ENCODE results near the gene MMP8.
"Not testable (repeated sequence)": the region's sequence is repeated elsewhere in the genome, so short reads cannot be mapped to it uniquely, and the experiment has no call there.

The MMP8 gene

GRCh38 chr11:102724904-102725500, at the start of gene MMP8:
Gene MMP8, minus strand, starts transcription at chr11:102724954. Its CDS starts 99 bp downstream, at chr11:102724855.
- no peak for DNase-seq

- no peak for DNase-seq
Measured at GRCh38 chr11:102773386-102773785, 48.6 kb upstream of the MMP8 start.

- no peak for DNase-seq
Measured at GRCh38 chr11:102771351-102771750, 46.6 kb upstream of the MMP8 start.

GRCh38 chr11:102770191-102770590, 45.4 kb upstream of the MMP8 start:
- no peak for DNase-seq

- no peak for DNase-seq
Measured at GRCh38 chr11:102767800-102768199, 43.0 kb upstream of the MMP8 start.

- DNase-seq: no peak
Measured at GRCh38 chr11:102763440-102763839, 38.7 kb upstream of the MMP8 start.

- DNase-seq: no peak
Measured at GRCh38 chr11:102762361-102762767, 37.6 kb upstream of the MMP8 start.

GRCh38 chr11:102761646-102762238, 37.0 kb upstream of the MMP8 start:
- no peak for DNase-seq

- DNase-seq: no peak
Measured at GRCh38 chr11:102760344-102761035, 35.7 kb upstream of the MMP8 start.

GRCh38 chr11:102757823-102758549, 33.2 kb upstream of the MMP8 start:
- DNase-seq: no peak

GRCh38 chr11:102753267-102753666, 28.5 kb upstream of the MMP8 start:
- no peak for DNase-seq

GRCh38 chr11:102751673-102752072, 26.9 kb upstream of the MMP8 start:
- DNase-seq: no peak

- no peak for DNase-seq
Measured at GRCh38 chr11:102749101-102749722, 24.5 kb upstream of the MMP8 start.

- not testable (repeated sequence) for DNase-seq
Measured at GRCh38 chr11:102746746-102747578, 22.2 kb upstream of the MMP8 start.

GRCh38 chr11:102734650-102735049, 9.9 kb upstream of the MMP8 start:
- no peak for DNase-seq

GRCh38 chr11:102733232-102733875, 8.6 kb upstream of the MMP8 start:
- DNase-seq: peak; percentile 40

- DNase-seq: not testable (repeated sequence)
Measured at GRCh38 chr11:102730944-102731343, 6.2 kb upstream of the MMP8 start.

- DNase-seq: no peak
Measured at GRCh38 chr11:102729849-102730815, 5.4 kb upstream of the MMP8 start.

- DNase-seq: no peak
Measured at GRCh38 chr11:102727890-102728289, 3.1 kb upstream of the MMP8 start.

GRCh38 chr11:102722821-102723220, 1.9 kb downstream of the MMP8 start:
- DNase-seq: no peak
